RWPE2 (cell line): ENCODE data around the gene GBA2.

Source experiments
- ATAC-seq: fragments of 200-7000 bp; cut with Tn5 transposase; 3 replicates; pipeline ENCODE4 v1.9.1; 2021; ENCODE audit warnings: low read depth
- DNase-seq: peaks from one replicate; pipeline ENCODE4 v3.0.0-alpha.2; 2020; ENCODE audit warnings: low spot score
- H3K27ac ChIP-seq: fragments of 450-650 bp; 2 replicates; pipeline ENCODE4 v1.5.1; 2017; ENCODE audit warnings: mild to moderate bottlenecking; ENCODE audit not compliant: poor library complexity, severe bottlenecking
- H3K27me3 ChIP-seq: fragments of 250-450 bp; sonication (Bioruptor Pico); 2 replicates; pipeline ENCODE4 v1.5.1; 2021; ENCODE audit warnings: mild to moderate bottlenecking, moderate library complexity; ENCODE audit not compliant: insufficient read depth, poor library complexity, severe bottlenecking
- H3K36me3 ChIP-seq: fragments of 250-450 bp; sonication (Bioruptor Pico); 2 replicates; pipeline ENCODE4 v1.5.1; 2020; ENCODE audit warnings: low read depth, mild to moderate bottlenecking, moderate library complexity
- H3K4me1 ChIP-seq: fragments of 250-450 bp; sonication (Bioruptor Pico); 2 replicates; pipeline ENCODE4 v1.5.1; 2021; ENCODE audit warnings: mild to moderate bottlenecking, moderate library complexity; ENCODE audit not compliant: insufficient read depth, poor library complexity, severe bottlenecking
- H3K4me3 ChIP-seq: fragments of 250-450 bp; sonication (Bioruptor Pico); 2 replicates; pipeline ENCODE4 v1.5.1; 2021; ENCODE audit warnings: mild to moderate bottlenecking, moderate library complexity; ENCODE audit not compliant: severe bottlenecking
- H3K9me3 ChIP-seq: fragments of 250-450 bp; sonication (Bioruptor Pico); 2 replicates; pipeline ENCODE4 v1.5.1; 2021; ENCODE audit warnings: mild to moderate bottlenecking, moderate library complexity; ENCODE audit not compliant: severe bottlenecking
- TF ChIP-seq, protein P1 (sequence below): fragments of 450-650 bp; IDR thresholded peaks from one replicate; pipeline ENCODE4 v1.5.1; 2017; ENCODE audit warnings: mild to moderate bottlenecking, moderate library complexity; ENCODE audit not compliant: poor library complexity, severe bottlenecking

The GBA2 gene

DNA sequence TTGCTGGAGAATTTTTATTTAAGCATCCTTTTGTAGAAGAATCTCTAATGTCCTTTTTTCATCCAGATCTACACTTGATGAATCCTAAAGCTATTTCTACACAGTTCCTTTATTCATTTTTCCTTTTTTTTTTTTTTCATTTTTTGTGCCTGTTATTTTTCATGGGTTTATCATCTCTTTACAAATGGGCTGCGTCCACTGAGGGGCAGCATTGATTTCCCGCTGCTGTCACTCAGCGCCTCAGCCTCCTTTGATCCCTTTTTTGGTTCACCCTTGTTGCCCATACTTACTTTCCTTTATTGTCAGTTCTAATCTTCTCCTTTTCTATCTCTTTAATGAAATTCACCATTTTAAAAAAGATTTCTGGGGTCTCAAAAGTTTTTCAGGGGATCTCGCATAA, 10.8 kb upstream of the GBA2 start:
- Histone ChIP-seq H3K9me3 (no peaks in the 10 kb centered on the region), H3K27me3 (no peaks in the 10 kb centered on the region), H3K4me3 (no peak overlapping the region), H3K27ac (no peak overlapping the region), H3K4me1 (peaks cover 17% of the 10 kb centered on the region), H3K36me3 (no peaks in the 10 kb centered on the region)
- ATAC-seq (no peak), DNase-seq (no peak)
- TF ChIP-seq, protein P1, sequence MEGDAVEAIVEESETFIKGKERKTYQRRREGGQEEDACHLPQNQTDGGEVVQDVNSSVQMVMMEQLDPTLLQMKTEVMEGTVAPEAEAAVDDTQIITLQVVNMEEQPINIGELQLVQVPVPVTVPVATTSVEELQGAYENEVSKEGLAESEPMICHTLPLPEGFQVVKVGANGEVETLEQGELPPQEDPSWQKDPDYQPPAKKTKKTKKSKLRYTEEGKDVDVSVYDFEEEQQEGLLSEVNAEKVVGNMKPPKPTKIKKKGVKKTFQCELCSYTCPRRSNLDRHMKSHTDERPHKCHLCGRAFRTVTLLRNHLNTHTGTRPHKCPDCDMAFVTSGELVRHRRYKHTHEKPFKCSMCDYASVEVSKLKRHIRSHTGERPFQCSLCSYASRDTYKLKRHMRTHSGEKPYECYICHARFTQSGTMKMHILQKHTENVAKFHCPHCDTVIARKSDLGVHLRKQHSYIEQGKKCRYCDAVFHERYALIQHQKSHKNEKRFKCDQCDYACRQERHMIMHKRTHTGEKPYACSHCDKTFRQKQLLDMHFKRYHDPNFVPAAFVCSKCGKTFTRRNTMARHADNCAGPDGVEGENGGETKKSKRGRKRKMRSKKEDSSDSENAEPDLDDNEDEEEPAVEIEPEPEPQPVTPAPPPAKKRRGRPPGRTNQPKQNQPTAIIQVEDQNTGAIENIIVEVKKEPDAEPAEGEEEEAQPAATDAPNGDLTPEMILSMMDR, result no peak

DNA sequence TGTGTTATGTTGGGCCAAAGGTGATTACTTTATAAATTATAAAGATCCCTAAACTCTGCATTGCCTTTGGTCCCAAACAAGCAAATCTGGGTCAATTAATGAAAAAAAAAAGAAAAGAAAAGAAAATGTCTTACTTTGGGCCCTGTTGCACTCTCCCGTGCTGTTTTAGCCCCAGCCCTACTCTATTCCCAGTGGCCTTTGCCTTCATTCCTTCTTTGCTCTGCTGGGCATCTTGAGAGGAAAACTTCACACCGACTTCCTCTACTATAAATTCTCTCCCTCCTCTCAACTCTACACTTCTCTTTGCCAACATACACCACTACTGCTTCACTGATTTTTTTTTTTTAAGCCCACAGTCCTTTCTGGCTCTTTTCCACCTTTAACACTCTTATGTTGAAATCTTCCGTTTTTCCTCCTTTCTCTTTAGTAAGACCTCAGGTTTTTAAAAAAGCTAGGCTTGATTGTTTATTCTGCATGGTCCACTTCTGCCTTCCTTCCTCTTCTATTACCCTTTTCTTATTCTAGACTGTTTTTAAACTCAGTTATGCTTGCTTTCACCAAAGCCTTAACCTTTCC, 9.5 kb upstream of the GBA2 start:
- Histone ChIP-seq H3K4me3 (no peak overlapping the region), H3K9me3 (no peaks in the 10 kb centered on the region), H3K36me3 (peaks cover 2% of the 10 kb centered on the region; the same call in 1 of the 2 replicates), H3K27me3 (no peaks in the 10 kb centered on the region), H3K4me1 (peaks cover 17% of the 10 kb centered on the region), H3K27ac (peak overlapping the region; percentile 76)
- DNase-seq, result no peak
- ATAC-seq, result no peak
- TF ChIP-seq, protein P1, result no peak

DNA sequence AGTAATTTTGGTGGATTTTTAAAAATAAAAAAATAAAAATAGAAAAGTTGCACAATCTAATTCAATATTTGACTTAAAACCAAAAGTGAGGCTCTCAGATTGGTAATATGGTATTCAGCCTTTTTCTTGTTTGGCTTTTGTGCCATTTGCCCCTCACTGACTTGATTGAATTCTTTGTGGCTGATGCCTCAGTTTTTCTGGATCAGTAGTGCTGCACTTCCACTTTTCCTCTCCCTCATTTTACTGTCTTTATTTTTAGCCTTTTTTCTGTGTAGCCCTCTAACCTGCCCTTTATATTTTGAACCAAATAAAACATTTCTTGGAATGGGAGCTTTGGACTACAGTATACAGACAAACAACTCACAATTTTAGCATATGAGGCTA, 8.9 kb upstream of the GBA2 start:
- no peaks in the 10 kb centered on the region for H3K27me3 ChIP-seq
- ATAC-seq, result no peak
- peak overlapping the region; percentile 52 for H3K4me3 ChIP-seq
- peak overlapping the region; percentile 76 for H3K27ac ChIP-seq
- H3K36me3 ChIP-seq, result peaks cover 7% of the 10 kb centered on the region
- no peaks in the 10 kb centered on the region for H3K9me3 ChIP-seq
- TF ChIP-seq, protein P1, result no peak
- H3K4me1 ChIP-seq, result peaks cover 17% of the 10 kb centered on the region
- no peak for DNase-seq

DNA sequence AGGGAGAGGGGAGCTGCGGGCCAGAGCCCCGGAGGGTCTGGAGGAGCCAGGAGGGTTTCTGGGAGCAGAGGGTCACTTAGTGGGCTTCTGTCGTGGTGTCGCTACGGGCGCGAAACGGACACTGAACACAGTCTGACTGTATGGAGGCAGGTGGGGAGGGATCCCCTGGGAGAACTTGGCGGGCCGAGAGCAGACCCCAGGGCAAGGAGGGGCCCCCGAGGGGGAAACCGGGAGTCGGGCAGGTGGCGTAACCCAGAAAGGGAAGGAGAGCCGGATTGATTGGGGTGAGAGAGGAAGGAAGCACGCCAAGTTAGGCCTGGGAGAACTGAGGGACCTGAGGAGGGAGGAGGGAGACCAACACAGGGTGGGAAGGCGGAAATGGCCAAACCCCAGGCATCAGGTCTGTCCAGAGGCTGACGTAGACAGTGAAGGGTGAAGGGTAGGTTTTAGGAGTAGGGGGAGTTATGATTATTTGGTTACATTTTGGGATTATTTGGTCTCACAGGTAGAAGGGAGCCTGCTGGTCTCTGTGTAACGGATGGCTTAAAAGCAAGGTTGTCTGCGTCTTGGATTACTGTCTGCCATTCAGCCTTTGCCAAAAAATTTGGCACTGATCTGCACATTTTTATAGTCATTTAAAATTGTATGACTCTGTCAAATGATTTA, 8.3 kb upstream of the GBA2 start:
- Histone ChIP-seq H3K36me3 (peaks cover 12% of the 10 kb centered on the region), H3K4me1 (peaks cover 17% of the 10 kb centered on the region), H3K27ac (peak overlapping the region; percentile 76), H3K9me3 (no peaks in the 10 kb centered on the region), H3K4me3 (peak overlapping the region; percentile 52), H3K27me3 (no peaks in the 10 kb centered on the region)
- ATAC-seq (peak; percentile 78), DNase-seq (no peak)
- TF ChIP-seq, protein P1, result no peak
